Tibial nerve (tissue), 4 donors: ENCODE data around the gene GRP. TPM values are rescaled to one million over a fixed set of nuclear protein-coding genes. Genes with fewer than 3 reads are reported as not detected.

Experiments used
- DNase-seq, 2 donors: peaks; one replicate each; pipeline ENCODE4 v3.0.0-alpha.2; 2019; ENCODE audit warnings: low spot score in 2 of 2
- H3K27ac ChIP-seq, 4 donors: fragments of 200-600 bp; sonication (generic) in 3 of 4; one replicate each; pipeline ENCODE4 v1.5.1; 2017 to 2019; ENCODE audit warnings: mild to moderate bottlenecking in 1 of 4
- H3K27me3 ChIP-seq, 2 donors: fragments of 200-600 bp; sonication (generic) in 1 of 2; one replicate each; pipeline versions ENCODE4 v1.5.1 to v1.6.0; 2017 to 2019
- H3K36me3 ChIP-seq, 3 donors: fragments of 200-600 bp; sonication (generic); one replicate each; pipeline ENCODE4 v1.5.1; 2018 to 2019
- H3K4me1 ChIP-seq, 4 donors: fragments of 200-600 bp; sonication (generic) in 3 of 4; one replicate each; pipeline ENCODE4 v1.5.1; 2017 to 2019
- H3K4me3 ChIP-seq, 4 donors: fragments of 200-600 bp; sonication (generic) in 3 of 4; one replicate each; pipeline ENCODE4 v1.5.1; 2017 to 2019; ENCODE audit warnings: mild to moderate bottlenecking in 1 of 4, moderate library complexity in 1 of 4
- H3K9me3 ChIP-seq, 4 donors: fragments of 200-600 bp; sonication (generic) in 3 of 4; one replicate each; pipeline ENCODE4 v1.5.1; 2017 to 2019
- CTCF ChIP-seq, 5 experiments: fragments of 200-600 bp in 3 of 5; fragments of 450-650 bp in 2 of 5; sonication (generic) in 3 of 5; IDR thresholded peaks; one replicate each; pipeline ENCODE4 v1.5.1; 2016 to 2019; ENCODE audit warnings: antibody characterized with exemption in 5 of 5, mild to moderate bottlenecking in 3 of 5, moderate library complexity in 2 of 5
- EP300 ChIP-seq, 2 donors: sonication (generic); formaldehyde crosslinking; IDR thresholded peaks; one replicate each; pipeline ENCODE4 v1.6.1; 2017; ENCODE audit warnings: antibody characterized with exemption in 2 of 2, mild to moderate bottlenecking in 1 of 2
- POLR2A ChIP-seq, 2 donors: fragments of 450-650 bp; IDR thresholded peaks; one replicate each; pipeline ENCODE4 v1.6.1; 2017; ENCODE audit warnings: antibody characterized with exemption in 2 of 2, mild to moderate bottlenecking in 2 of 2, moderate library complexity in 2 of 2
- WGBS, 2 donors: methylation state at CpG; one replicate each; pipeline ENCODE4 v1.1.5; 2018; 5-methylcytosine and 5-hydroxymethylcytosine counted together
- total RNA-seq, 4 donors: library from RNA; depleted of rRNA; stranded (reverse); fragments of >200 nt; gene quantifications; one replicate each; pipeline ENCODE4 v1.1.0, GENCODE V29; 2016

Gene GRP
- total RNA-seq, 4 donors from 2014 or later = not detected

- no peaks in the 10 kb centered on the region for H3K36me3 ChIP-seq
- peaks cover 0 to 4% (median 0%) of the 10 kb centered on the region in 4 donors for H3K9me3 ChIP-seq
- WGBS, 2 donors = 7 to 11% methylated on average over 10 of the region's 10 CpGs
- H3K27ac ChIP-seq = no peak overlapping the region
- H3K4me3 ChIP-seq = no peak overlapping the region
- H3K27me3 ChIP-seq = peaks cover 0 to 97% of the 10 kb centered on the region in 2 donors
- H3K4me1 ChIP-seq = peaks cover 0 to 45% (median 3%) of the 10 kb centered on the region in 4 donors
- no peak for DNase-seq
- TF ChIP-seq EP300 (IDR thresholded peaks at IDR 0.05) = no peak
- TF ChIP-seq POLR2A (IDR thresholded peaks at IDR 0.05) = no peak
- no peak for TF ChIP-seq CTCF (IDR thresholded peaks at IDR 0.05)
These were observed 47.0 kb downstream of the GRP start for GRCh38 chr18:59266886-59267502.

- WGBS, 2 donors = 2% methylated on average over 37 to 41 of the region's 41 CpGs
- no peak for DNase-seq
- H3K27ac ChIP-seq = no peak overlapping the region
- peaks cover 0 to 51% (median 4%) of the 10 kb centered on the region in 4 donors for H3K4me1 ChIP-seq
- no peak for TF ChIP-seq EP300 (IDR thresholded peaks at IDR 0.05)
- no peak for TF ChIP-seq CTCF (IDR thresholded peaks at IDR 0.05)
- TF ChIP-seq POLR2A (IDR thresholded peaks at IDR 0.05) = no peak
- H3K9me3 ChIP-seq = peaks cover 0 to 2% (median 0%) of the 10 kb centered on the region in 4 donors
- H3K27me3 ChIP-seq = peaks cover 0 to 98% of the 10 kb centered on the region in 2 donors
- no peak overlapping the region for H3K4me3 ChIP-seq
- H3K36me3 ChIP-seq = no peaks in the 10 kb centered on the region
These were observed 47.7 kb downstream of the GRP start for GRCh38 chr18:59267503-59268126.

GRCh38 chr18:59268127-59268720 is 48.3 kb downstream of the GRP start:
- Histone ChIP-seq H3K4me3 (no peak overlapping the region), H3K4me1 (peaks cover 0 to 57% (median 10%) of the 10 kb centered on the region in 4 donors), H3K27ac (no peak overlapping the region), H3K9me3 (no peaks in the 10 kb centered on the region), H3K27me3 (peaks cover 0 to 98% of the 10 kb centered on the region in 2 donors), H3K36me3 (no peaks in the 10 kb centered on the region)
- DNase-seq = no peak
- TF ChIP-seq POLR2A (IDR thresholded peaks at IDR 0.05) = no peak
- TF ChIP-seq CTCF (IDR thresholded peaks at IDR 0.05) = no peak
- TF ChIP-seq EP300 (IDR thresholded peaks at IDR 0.05) = no peak
- 6 to 8% methylated on average over 27 of the region's 28 CpGs for WGBS, 2 donors

GRCh38 chr18:59268721-59269562 is 49.0 kb downstream of the GRP start:
- 3 to 5% methylated on average over 65 to 86 of the region's 90 CpGs for WGBS, 2 donors
- Histone ChIP-seq H3K4me1 (peaks cover 0 to 64% (median 14%) of the 10 kb centered on the region in 4 donors), H3K4me3 (peak overlapping the region in 1 of 4 donors; percentile 16), H3K9me3 (no peaks in the 10 kb centered on the region), H3K36me3 (no peaks in the 10 kb centered on the region), H3K27me3 (peaks cover 0 to 98% of the 10 kb centered on the region in 2 donors), H3K27ac (no peak overlapping the region)
- TF ChIP-seq EP300 (IDR thresholded peaks at IDR 0.05) = no peak
- DNase-seq = no peak

- no peak for TF ChIP-seq POLR2A (IDR thresholded peaks at IDR 0.05)
- no peak for TF ChIP-seq CTCF (IDR thresholded peaks at IDR 0.05)
- TF ChIP-seq EP300 (IDR thresholded peaks at IDR 0.05) = no peak
- Histone ChIP-seq H3K27ac (no peak overlapping the region), H3K4me1 (peaks cover 0 to 66% (median 14%) of the 10 kb centered on the region in 4 donors), H3K9me3 (no peaks in the 10 kb centered on the region), H3K36me3 (no peaks in the 10 kb centered on the region), H3K4me3 (peak overlapping the region in 1 of 4 donors; percentile 16), H3K27me3 (peaks cover 0 to 98% of the 10 kb centered on the region in 2 donors)
- DNase-seq = no peak
- WGBS, 2 donors = 5 to 7% methylated on average over 17 of the region's 17 CpGs
These were observed 49.7 kb downstream of the GRP start for GRCh38 chr18:59269563-59270119.
